GM06990 (cell line): ENCODE results near the gene FOXE1.

Experiments
- DNase-seq: peaks from one replicate; pipeline ENCODE4 v3.0.0-alpha.2; 2011; ENCODE audit not compliant: insufficient read length; ENCODE audit errors: extremely low read depth
- H3K27me3 ChIP-seq: replicated peaks from 2 replicates; pipeline ENCODE4 v1.6.0; 2011; ENCODE audit warnings: low read length; ENCODE audit not compliant: control insufficient read depth, insufficient read depth
- H3K36me3 ChIP-seq: 2 replicates; pipeline ENCODE4 v1.5.1; 2011; ENCODE audit warnings: low read length; ENCODE audit not compliant: control insufficient read depth, insufficient read depth
- H3K4me3 ChIP-seq: replicated peaks from 2 replicates; pipeline ENCODE4 v1.5.1; 2011; ENCODE audit warnings: low read depth, mild to moderate bottlenecking, control low read depth, low read length
- CTCF ChIP-seq: IDR thresholded peaks from 2 replicates; pipeline ENCODE4 v1.5.1; 2011; ENCODE audit warnings: low read length, control low read depth, mild to moderate bottlenecking, inconsistent platforms; ENCODE audit not compliant: insufficient read depth, poor library complexity, severe bottlenecking

The FOXE1 gene

GRCh38 chr9:97868859-97869258 lies 15.8 kb downstream of the FOXE1 start:
- no peak overlapping the region for H3K4me3 ChIP-seq
- DNase-seq = no peak
- no peaks in the 10 kb centered on the region for H3K36me3 ChIP-seq
- no peak for TF ChIP-seq CTCF
- H3K27me3 ChIP-seq = no peaks in the 10 kb centered on the region; the same call in none of the 2 replicates

GRCh38 chr9:97873425-97873824 lies 20.4 kb downstream of the FOXE1 start:
- no peak for TF ChIP-seq CTCF
- no peaks in the 10 kb centered on the region; the same call in none of the 2 replicates for H3K27me3 ChIP-seq
- no peaks in the 10 kb centered on the region for H3K36me3 ChIP-seq
- no peak overlapping the region for H3K4me3 ChIP-seq
- DNase-seq = no peak

GRCh38 chr9:97873882-97874281 lies 20.9 kb downstream of the FOXE1 start:
- no peak for TF ChIP-seq CTCF
- H3K27me3 ChIP-seq = no peaks in the 10 kb centered on the region; the same call in none of the 2 replicates
- no peak for DNase-seq
- H3K4me3 ChIP-seq = no peak overlapping the region
- no peaks in the 10 kb centered on the region for H3K36me3 ChIP-seq

- no peak for TF ChIP-seq CTCF
- Histone ChIP-seq H3K4me3 (no peak overlapping the region), H3K36me3 (no peaks in the 10 kb centered on the region), H3K27me3 (no peaks in the 10 kb centered on the region; the same call in none of the 2 replicates)
- no peak for DNase-seq
These were observed 21.6 kb downstream of the FOXE1 start for GRCh38 chr9:97874624-97875023.

- no peak for DNase-seq
- no peak for TF ChIP-seq CTCF
- no peaks in the 10 kb centered on the region for H3K36me3 ChIP-seq
- no peaks in the 10 kb centered on the region; the same call in none of the 2 replicates for H3K27me3 ChIP-seq
- no peak overlapping the region for H3K4me3 ChIP-seq
These were observed 22.1 kb downstream of the FOXE1 start for GRCh38 chr9:97875111-97875510.

GRCh38 chr9:97876061-97876460 lies 23.0 kb downstream of the FOXE1 start:
- Histone ChIP-seq H3K36me3 (no peaks in the 10 kb centered on the region), H3K4me3 (no peak overlapping the region), H3K27me3 (no peaks in the 10 kb centered on the region)
- TF ChIP-seq CTCF = no peak
- DNase-seq = no peak
